OCI-LY7 (cell line): ENCODE results near the gene CA11. TPM values are rescaled to one million over a fixed set of nuclear protein-coding genes. Genes with fewer than 3 reads are reported as not detected.

Experiments
- BruUV-seq: library from RNA; stranded (reverse); fragments of 400-500 nt; replicated peaks from 2 replicates; lab custom pipeline; 2021; lab: Mats Ljungman, UMichigan
- CTCF ChIA-PET: fragments of 300-600 bp; sonication (Branson Sonifier 250); formaldehyde crosslinking; loops from one replicate; lab custom pipeline; 2022; ENCODE audit warnings: antibody characterized with exemption; ENCODE audit not compliant: unreplicated experiment; lab: Charles Lee
- POLR2A ChIA-PET: fragments of 300-600 bp; sonication (Branson Sonifier 250); formaldehyde crosslinking; loops from one replicate; lab custom pipeline; 2022; ENCODE audit warnings: antibody characterized with exemption; lab: Charles Lee
- DNase-seq: peaks from one replicate; pipeline ENCODE4 v3.0.0-alpha.2; 2015; ENCODE audit warnings: low spot score
- H2AFZ ChIP-seq: fragments of 200-600 bp; sonication (generic), shearing (Covaris generic); 2 replicates; pipeline ENCODE4 v1.6.1; 2014; ENCODE audit warnings: mild to moderate bottlenecking, antibody characterized with exemption, low read length, moderate library complexity
- H3K27ac ChIP-seq: fragments of 200-600 bp; sonication (generic); 2 replicates; pipeline ENCODE4 v1.5.1; 2014; ENCODE audit warnings: mixed run types, low read depth, mild to moderate bottlenecking, moderate library complexity, low read length, inconsistent platforms; ENCODE audit not compliant: poor library complexity, severe bottlenecking
- H3K36me3 ChIP-seq: fragments of 200-600 bp; sonication (generic); 2 replicates; pipeline ENCODE4 v1.6.1; 2014; ENCODE audit warnings: mild to moderate bottlenecking, antibody characterized with exemption, low read length, moderate library complexity, mixed read lengths; ENCODE audit not compliant: insufficient read depth
- H3K4me1 ChIP-seq: fragments of 200-600 bp; sonication (generic); 2 replicates; pipeline ENCODE4 v1.5.1; 2014; ENCODE audit warnings: mild to moderate bottlenecking, low read length; ENCODE audit not compliant: insufficient read depth, poor library complexity, severe bottlenecking
- H3K4me2 ChIP-seq: fragments of 200-600 bp; sonication (generic); 2 replicates; pipeline ENCODE4 v1.6.1; 2014; ENCODE audit warnings: mild to moderate bottlenecking, low read length
- H3K4me3 ChIP-seq: fragments of 200-600 bp; sonication (generic); 2 replicates; pipeline ENCODE4 v1.5.1; 2014; ENCODE audit warnings: mild to moderate bottlenecking, low read depth, low read length; ENCODE audit not compliant: poor library complexity, severe bottlenecking
- H3K79me2 ChIP-seq: fragments of 200-600 bp; sonication (generic); 2 replicates; pipeline ENCODE4 v1.6.1; 2016; ENCODE audit warnings: low read depth, mild to moderate bottlenecking, low read length, moderate library complexity, mixed read lengths; ENCODE audit not compliant: insufficient read depth
- H3K9me2 ChIP-seq: fragments of 200-600 bp; sonication (generic); 2 replicates; pipeline ENCODE4 v1.6.1; 2016; ENCODE audit warnings: mild to moderate bottlenecking, low read length, mixed read lengths; ENCODE audit not compliant: insufficient read depth
- H3K9me3 ChIP-seq: fragments of 200-600 bp; sonication (generic); 2 replicates; pipeline ENCODE4 v1.6.1; 2014; ENCODE audit warnings: mild to moderate bottlenecking, mixed run types, low read length, mixed read lengths
- H4K20me1 ChIP-seq: fragments of 200-600 bp; sonication (generic); 2 replicates; pipeline ENCODE4 v1.6.1; 2014; ENCODE audit warnings: mild to moderate bottlenecking, antibody characterized with exemption, low read length, moderate library complexity, mixed read lengths; ENCODE audit not compliant: insufficient read depth
- CTCF ChIP-seq: fragments of 200-600 bp; sonication (generic); conservative IDR thresholded peaks from 2 replicates; pipeline ENCODE4 v1.5.1; 2014; ENCODE audit warnings: mild to moderate bottlenecking, antibody characterized with exemption, low read length, moderate library complexity, mixed read lengths
- EZH2phosphoT487 ChIP-seq: fragments of 200-600 bp; sonication (generic); IDR thresholded peaks from 2 replicates; pipeline ENCODE4 v1.6.1; 2018; ENCODE audit warnings: low read depth, borderline replicate concordance, mild to moderate bottlenecking, mixed run types, antibody characterized with exemption, low read length, moderate library complexity, mixed read lengths
- intact Hi-C: fragments of 100-400 bp; cut with micrococcal nuclease; formaldehyde crosslinking; loops from one replicate; pipeline ENCODE4 v1.10.0; 2022; ENCODE audit not compliant: unreplicated experiment
- total RNA-seq, 2 experiments: library from RNA; depleted of rRNA in 1 of 2; stranded (reverse); fragments of >200 nt in 1 of 2; shearing (Covaris generic) in 1 of 2; gene quantifications; 2 replicates each; pipeline ENCODE4 v1.2.3, GENCODE V29; 2014 to 2022

CA11 gene
- total RNA-seq, 2 experiments from 2014 or later: 2.5 to 10.8 TPM

GRCh38 chr19:48603001-48603400 is 43.0 kb downstream of the CA11 start:
- Histone ChIP-seq H3K9me2 (no peaks in the 10 kb centered on the region), H3K36me3 (peaks cover 25% of the 10 kb centered on the region), H4K20me1 (no peaks in the 10 kb centered on the region), H3K27ac (no peak overlapping the region), H3K4me1 (no peaks in the 10 kb centered on the region), H2AFZ (no peak overlapping the region), H3K79me2 (no peaks in the 10 kb centered on the region), H3K9me3 (no peaks in the 10 kb centered on the region), H3K4me2 (no peak overlapping the region), H3K4me3 (no peak overlapping the region)
- DNase-seq: no peak
- BruUV-seq: no TSS peak
- ChIA-PET POLR2A (no interaction called here), CTCF (no interaction called here)
- intact Hi-C loops: no loop called here
- no peak for TF ChIP-seq CTCF
- TF ChIP-seq EZH2phosphoT487: no peak

- DNase-seq: no peak
- intact Hi-C loops: no loop called here
- peaks cover 8% of the 10 kb centered on the region for H3K36me3 ChIP-seq
- ChIA-PET POLR2A (no interaction called here), CTCF (no interaction called here)
- H2AFZ ChIP-seq: no peak overlapping the region
- H3K4me1 ChIP-seq: no peaks in the 10 kb centered on the region
- H3K4me2 ChIP-seq: no peak overlapping the region
- H3K79me2 ChIP-seq: no peaks in the 10 kb centered on the region
- no peaks in the 10 kb centered on the region for H3K9me3 ChIP-seq
- no peaks in the 10 kb centered on the region for H3K9me2 ChIP-seq
- H4K20me1 ChIP-seq: no peaks in the 10 kb centered on the region
- no peak overlapping the region for H3K27ac ChIP-seq
- H3K4me3 ChIP-seq: no peak overlapping the region
- BruUV-seq: no TSS peak
- TF ChIP-seq CTCF (no peak), EZH2phosphoT487 (no peak)
Observed at GRCh38 chr19:48600679-48601417, 45.1 kb downstream of the CA11 start.

GRCh38 chr19:48598996-48599700 is 46.8 kb downstream of the CA11 start:
- Histone ChIP-seq H3K9me3 (no peaks in the 10 kb centered on the region), H3K36me3 (peaks cover 8% of the 10 kb centered on the region), H3K79me2 (no peaks in the 10 kb centered on the region), H2AFZ (no peak overlapping the region), H3K27ac (no peak overlapping the region), H3K4me1 (no peaks in the 10 kb centered on the region), H3K4me3 (no peak overlapping the region), H4K20me1 (no peaks in the 10 kb centered on the region), H3K4me2 (no peak overlapping the region), H3K9me2 (no peaks in the 10 kb centered on the region)
- ChIA-PET CTCF (no interaction called here), POLR2A (no interaction called here)
- no peak for DNase-seq
- no peak for TF ChIP-seq CTCF
- no peak for TF ChIP-seq EZH2phosphoT487
- intact Hi-C loops: no loop called here
- no TSS peak for BruUV-seq
